HEK293 (cell line): Measurements from ENCODE around the gene DHRS12.

Experiments used
- CTCF ChIA-PET: fragments of 350-600 bp; formaldehyde crosslinking; extraction: SDS; loops from one replicate; lab custom pipeline; 2021; ENCODE audit warnings: antibody characterized with exemption; lab: Yijun Ruan, JAX
- POLR2A ChIA-PET: fragments of 300-600 bp; formaldehyde crosslinking; extraction: SDS; loops from one replicate; lab custom pipeline; 2020; ENCODE audit warnings: antibody characterized with exemption, inconsistent platforms; lab: Yijun Ruan, JAX
- H3K27ac ChIP-seq: fragments of 200-500 bp; sonication (Bioruptor generic); 2 replicates; pipeline ENCODE4 v1.5.1; 2014; ENCODE audit warnings: low read depth, low read length, control low read depth, inconsistent platforms; ENCODE audit errors: extremely low read depth
- H3K36me3 ChIP-seq, 2 experiments: fragments of 200-500 bp in 1 of 2; sonication (Bioruptor generic) in 1 of 2; 1 replicate in 1 of 2; 2 replicates in 1 of 2; pipeline ENCODE4 v1.5.1; 2014 to 2017; ENCODE audit warnings: inconsistent platforms in 2 of 2, low read length in 2 of 2; ENCODE audit not compliant: control insufficient read depth in 2 of 2, insufficient read depth in 1 of 2
- H3K4me1 ChIP-seq: fragments of 200-500 bp; sonication (Bioruptor generic); 2 replicates; pipeline ENCODE4 v1.5.1; 2014; ENCODE audit warnings: mild to moderate bottlenecking, low read length, inconsistent platforms; ENCODE audit not compliant: control insufficient read depth, insufficient read depth
- H3K4me3 ChIP-seq: 2 replicates; pipeline ENCODE4 v1.5.1; 2011; ENCODE audit warnings: low read depth, mild to moderate bottlenecking, control low read depth, low read length, moderate library complexity
- H3K9me3 ChIP-seq: fragments of 200-500 bp; sonication (Bioruptor generic); 2 replicates; pipeline ENCODE4 v1.5.1; 2014; ENCODE audit warnings: low read depth, low read length, inconsistent platforms; ENCODE audit not compliant: control insufficient read depth, insufficient read depth
- KLF7 ChIP-seq: fragments of 450-650 bp; formaldehyde crosslinking; IDR thresholded peaks from 2 replicates; pipeline ENCODE4 v1.5.1; 2016; ENCODE audit warnings: missing biosample characterization, missing genetic modification characterization, borderline replicate concordance
- KLF9 ChIP-seq: fragments of 450-650 bp; formaldehyde crosslinking; IDR thresholded peaks from 2 replicates; pipeline ENCODE4 v1.5.1; 2016; ENCODE audit warnings: missing biosample characterization, missing genetic modification characterization, low read depth
- PATZ1 ChIP-seq: fragments of 450-650 bp; formaldehyde crosslinking; IDR thresholded peaks from 2 replicates; pipeline ENCODE4 v1.5.1; 2016; ENCODE audit warnings: missing biosample characterization, missing genetic modification characterization
- WT1 ChIP-seq: fragments of 450-650 bp; formaldehyde crosslinking; IDR thresholded peaks from 2 replicates; pipeline ENCODE4 v1.5.1; 2016; ENCODE audit warnings: missing biosample characterization, missing genetic modification characterization
- ZBTB11 ChIP-seq: fragments of 450-650 bp; formaldehyde crosslinking; conservative IDR thresholded peaks from 2 replicates; pipeline ENCODE4 v1.5.1; 2016; ENCODE audit warnings: low read depth, missing biosample characterization, missing genetic modification characterization
- ZNF202 ChIP-seq: fragments of 450-650 bp; formaldehyde crosslinking; IDR thresholded peaks from 2 replicates; pipeline ENCODE4 v1.5.1; 2016; ENCODE audit warnings: missing biosample characterization, missing genetic modification characterization, borderline replicate concordance
- ZNF335 ChIP-seq: fragments of 450-650 bp; formaldehyde crosslinking; conservative IDR thresholded peaks from 2 replicates; pipeline ENCODE4 v1.5.1; 2016; ENCODE audit warnings: missing biosample characterization, missing genetic modification characterization
- ZNF660 ChIP-seq: fragments of 450-650 bp; IDR thresholded peaks from 2 replicates; pipeline ENCODE4 v1.5.1; 2018; ENCODE audit warnings: missing biosample characterization, mild to moderate bottlenecking, missing genetic modification characterization
- ZSCAN16 ChIP-seq: fragments of 450-650 bp; formaldehyde crosslinking; IDR thresholded peaks from 2 replicates; pipeline ENCODE4 v1.5.1; 2016; ENCODE audit warnings: missing biosample characterization, missing genetic modification characterization
- TF ChIP-seq, protein P1 (sequence below): fragments of 450-650 bp; formaldehyde crosslinking; IDR thresholded peaks from 2 replicates; pipeline ENCODE4 v1.5.1; 2016; ENCODE audit warnings: missing biosample characterization, missing genetic modification characterization
- TF ChIP-seq, protein P2 (sequence below): IDR thresholded peaks from 2 replicates; pipeline ENCODE4 v1.6.1; 2011; ENCODE audit warnings: mild to moderate bottlenecking, low read depth, low read length, borderline replicate concordance
- TF ChIP-seq, protein P3 (sequence below): fragments of 450-650 bp; formaldehyde crosslinking; IDR thresholded peaks from 2 replicates; pipeline ENCODE4 v1.5.1; 2016; ENCODE audit warnings: missing biosample characterization, missing genetic modification characterization
- TF ChIP-seq, protein P4 (sequence below): fragments of 450-650 bp; formaldehyde crosslinking; IDR thresholded peaks from 2 replicates; pipeline ENCODE4 v1.5.1; 2017; ENCODE audit warnings: missing biosample characterization, missing genetic modification characterization

DHRS12 gene

GRCh38 chr13:51794964-51795363 lies 9.0 kb downstream of the DHRS12 start:
- Histone ChIP-seq H3K4me3 (no peak overlapping the region), H3K4me1 (no peaks in the 10 kb centered on the region), H3K27ac (no peak overlapping the region), H3K9me3 (no peaks in the 10 kb centered on the region), H3K36me3 (no peaks in the 10 kb centered on the region)
- no peak for TF ChIP-seq ZSCAN16 (tag by site-specific recombination)
- ChIA-PET POLR2A (interaction anchor here (1.2 kb wide), 1 partner anchor 342 kb away, joined by 4 read pairs; the partner anchor contains the start of gene INTS6), CTCF (interaction anchor here (5.2 kb wide), 1 partner anchor 361 kb away, joined by 39 read pairs; no protein-coding TSS in a partner anchor)

DNA sequence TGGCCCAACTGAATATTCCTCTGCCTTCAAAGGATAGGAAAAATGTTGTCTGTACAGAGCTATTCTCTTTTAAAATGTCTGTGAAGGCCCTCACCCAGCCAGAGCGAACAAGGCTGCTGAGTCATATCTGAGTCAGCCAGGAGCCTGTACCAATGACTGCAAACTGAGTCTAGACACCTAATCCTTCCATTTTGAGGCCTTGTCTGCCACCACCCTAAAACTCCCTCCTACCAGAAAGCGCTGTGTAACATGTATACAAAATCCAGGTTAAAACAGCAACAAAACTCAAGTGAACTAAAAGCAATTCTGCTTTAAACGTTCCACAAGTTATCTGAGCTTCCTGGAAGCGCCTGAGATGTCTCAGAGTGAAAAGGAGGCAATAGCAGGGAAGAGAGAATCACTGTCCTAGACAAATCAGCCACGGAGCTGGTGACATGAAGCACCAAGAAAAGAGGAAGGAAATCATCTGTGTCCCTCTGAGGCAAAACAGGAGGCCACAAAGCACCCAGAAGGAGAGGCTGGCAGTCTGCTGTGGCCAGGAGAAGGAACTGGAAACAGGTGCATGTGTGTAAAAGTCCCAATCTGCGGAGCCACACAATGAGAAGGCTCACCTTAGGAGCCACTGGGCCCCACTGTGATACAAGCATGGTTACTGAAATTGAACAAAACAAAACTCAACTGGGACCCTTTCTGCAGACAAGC lies 10.2 kb downstream of the DHRS12 start:
- Histone ChIP-seq H3K36me3 (no peaks in the 10 kb centered on the region), H3K4me3 (no peak overlapping the region), H3K9me3 (no peaks in the 10 kb centered on the region), H3K4me1 (no peaks in the 10 kb centered on the region), H3K27ac (no peak overlapping the region)
- ChIA-PET POLR2A (interaction anchor here (1.4 kb wide), 1 partner anchor 341 kb away, joined by 7 read pairs; the partner anchor contains the start of gene INTS6), CTCF (interaction anchor here (0.7 kb wide), 1 partner anchor 22 kb away, joined by 3 read pairs; no protein-coding TSS in a partner anchor)
- no peak for TF ChIP-seq KLF7
- TF ChIP-seq, protein P1, sequence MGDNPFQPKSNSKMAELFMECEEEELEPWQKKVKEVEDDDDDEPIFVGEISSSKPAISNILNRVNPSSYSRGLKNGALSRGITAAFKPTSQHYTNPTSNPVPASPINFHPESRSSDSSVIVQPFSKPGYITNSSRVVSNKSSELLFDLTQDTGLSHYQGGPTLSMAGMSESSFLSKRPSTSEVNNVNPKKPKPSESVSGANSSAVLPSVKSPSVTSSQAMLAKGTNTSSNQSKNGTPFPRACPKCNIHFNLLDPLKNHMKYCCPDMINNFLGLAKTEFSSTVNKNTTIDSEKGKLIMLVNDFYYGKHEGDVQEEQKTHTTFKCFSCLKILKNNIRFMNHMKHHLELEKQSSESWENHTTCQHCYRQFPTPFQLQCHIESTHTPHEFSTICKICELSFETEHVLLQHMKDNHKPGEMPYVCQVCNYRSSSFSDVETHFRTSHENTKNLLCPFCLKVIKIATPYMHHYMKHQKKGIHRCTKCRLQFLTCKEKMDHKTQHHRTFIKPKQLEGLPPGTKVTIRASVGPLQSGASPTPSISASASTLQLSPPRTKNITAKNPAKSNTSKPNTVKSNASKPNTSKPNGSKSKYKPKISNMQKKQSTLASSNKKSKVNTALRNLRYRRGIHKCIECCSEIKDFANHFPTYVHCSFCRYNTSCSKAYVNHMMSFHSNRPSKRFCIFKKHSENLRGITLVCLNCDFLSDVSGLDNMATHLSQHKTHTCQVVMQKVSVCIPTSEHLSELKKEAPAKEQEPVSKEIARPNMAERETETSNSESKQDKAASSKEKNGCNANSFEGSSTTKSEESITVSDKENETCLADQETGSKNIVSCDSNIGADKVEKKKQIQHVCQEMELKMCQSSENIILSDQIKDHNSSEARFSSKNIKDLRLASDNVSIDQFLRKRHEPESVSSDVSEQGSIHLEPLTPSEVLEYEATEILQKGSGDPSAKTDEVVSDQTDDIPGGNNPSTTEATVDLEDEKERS = no peak
- TF ChIP-seq, protein P2, sequence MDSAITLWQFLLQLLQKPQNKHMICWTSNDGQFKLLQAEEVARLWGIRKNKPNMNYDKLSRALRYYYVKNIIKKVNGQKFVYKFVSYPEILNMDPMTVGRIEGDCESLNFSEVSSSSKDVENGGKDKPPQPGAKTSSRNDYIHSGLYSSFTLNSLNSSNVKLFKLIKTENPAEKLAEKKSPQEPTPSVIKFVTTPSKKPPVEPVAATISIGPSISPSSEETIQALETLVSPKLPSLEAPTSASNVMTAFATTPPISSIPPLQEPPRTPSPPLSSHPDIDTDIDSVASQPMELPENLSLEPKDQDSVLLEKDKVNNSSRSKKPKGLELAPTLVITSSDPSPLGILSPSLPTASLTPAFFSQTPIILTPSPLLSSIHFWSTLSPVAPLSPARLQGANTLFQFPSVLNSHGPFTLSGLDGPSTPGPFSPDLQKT = no peak
- TF ChIP-seq ZNF335 (tag by site-specific recombination) = 0 out of 2 replicates have a peak, but pooled peaks have one; percentile 29
- TF ChIP-seq, protein P3, sequence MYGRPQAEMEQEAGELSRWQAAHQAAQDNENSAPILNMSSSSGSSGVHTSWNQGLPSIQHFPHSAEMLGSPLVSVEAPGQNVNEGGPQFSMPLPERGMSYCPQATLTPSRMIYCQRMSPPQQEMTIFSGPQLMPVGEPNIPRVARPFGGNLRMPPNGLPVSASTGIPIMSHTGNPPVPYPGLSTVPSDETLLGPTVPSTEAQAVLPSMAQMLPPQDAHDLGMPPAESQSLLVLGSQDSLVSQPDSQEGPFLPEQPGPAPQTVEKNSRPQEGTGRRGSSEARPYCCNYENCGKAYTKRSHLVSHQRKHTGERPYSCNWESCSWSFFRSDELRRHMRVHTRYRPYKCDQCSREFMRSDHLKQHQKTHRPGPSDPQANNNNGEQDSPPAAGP (tag by site-specific recombination) = no peak
- TF ChIP-seq ZNF660 (tag by site-specific recombination) = 0 out of 2 replicates have a peak, but pooled peaks have one; percentile 28

DNA sequence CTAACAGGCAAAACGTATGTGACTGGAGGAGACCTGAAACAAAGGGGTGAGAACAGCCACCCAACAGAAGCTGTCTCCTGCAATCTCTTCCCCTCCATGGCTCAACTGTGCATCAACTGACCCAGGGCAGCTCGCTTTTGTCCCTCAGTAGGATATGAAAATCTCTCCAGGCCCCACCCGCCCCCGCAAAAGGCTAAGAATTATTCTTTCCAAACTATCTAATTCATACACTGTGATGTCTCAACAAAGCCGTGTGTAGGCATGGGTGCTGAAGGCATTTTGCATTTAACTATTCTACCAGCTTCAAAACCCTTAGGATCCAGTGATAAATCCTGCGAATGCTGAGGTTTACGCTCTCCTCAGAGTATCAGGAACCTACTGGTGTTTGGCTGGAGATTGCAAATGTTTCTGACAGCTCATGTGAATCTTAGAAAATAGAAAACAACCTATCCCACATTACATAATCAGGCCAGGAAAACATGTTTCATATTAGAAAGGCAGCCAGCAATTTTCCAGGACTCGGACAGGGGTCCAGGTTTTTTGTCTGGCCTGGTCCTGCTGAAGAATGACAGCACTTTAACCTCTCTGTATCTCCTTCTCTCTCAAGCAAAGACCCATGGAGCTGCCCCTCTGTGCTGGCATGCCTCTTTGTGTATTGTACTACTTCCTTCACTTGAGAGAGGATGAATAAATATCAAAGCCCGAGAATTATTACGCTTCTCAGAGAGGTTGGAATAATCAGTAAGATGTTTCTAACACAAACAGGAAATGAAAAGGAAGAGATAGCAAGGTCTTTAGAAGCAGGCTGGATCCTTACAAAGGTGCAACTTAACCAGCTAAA lies 17.3 kb downstream of the DHRS12 start:
- H3K27ac ChIP-seq = peak overlapping the region; percentile 22
- H3K9me3 ChIP-seq = no peaks in the 10 kb centered on the region
- CTCF ChIA-PET = interaction anchor here (0.6 to 2.7 kb wide), 2 partner anchors 11 to 1895 kb away, joined by 3 to 16 read pairs; no protein-coding TSS in a partner anchor
- H3K36me3 ChIP-seq = no peaks in the 10 kb centered on the region
- peaks cover 13% of the 10 kb centered on the region for H3K4me1 ChIP-seq
- no peak overlapping the region for H3K4me3 ChIP-seq
- POLR2A ChIA-PET = interaction anchor here (0.8 to 3.0 kb wide), 2 partner anchors 203 to 333 kb away, joined by 3 to 27 read pairs; partner anchors contain the start of gene INTS6
- TF ChIP-seq, protein P4, sequence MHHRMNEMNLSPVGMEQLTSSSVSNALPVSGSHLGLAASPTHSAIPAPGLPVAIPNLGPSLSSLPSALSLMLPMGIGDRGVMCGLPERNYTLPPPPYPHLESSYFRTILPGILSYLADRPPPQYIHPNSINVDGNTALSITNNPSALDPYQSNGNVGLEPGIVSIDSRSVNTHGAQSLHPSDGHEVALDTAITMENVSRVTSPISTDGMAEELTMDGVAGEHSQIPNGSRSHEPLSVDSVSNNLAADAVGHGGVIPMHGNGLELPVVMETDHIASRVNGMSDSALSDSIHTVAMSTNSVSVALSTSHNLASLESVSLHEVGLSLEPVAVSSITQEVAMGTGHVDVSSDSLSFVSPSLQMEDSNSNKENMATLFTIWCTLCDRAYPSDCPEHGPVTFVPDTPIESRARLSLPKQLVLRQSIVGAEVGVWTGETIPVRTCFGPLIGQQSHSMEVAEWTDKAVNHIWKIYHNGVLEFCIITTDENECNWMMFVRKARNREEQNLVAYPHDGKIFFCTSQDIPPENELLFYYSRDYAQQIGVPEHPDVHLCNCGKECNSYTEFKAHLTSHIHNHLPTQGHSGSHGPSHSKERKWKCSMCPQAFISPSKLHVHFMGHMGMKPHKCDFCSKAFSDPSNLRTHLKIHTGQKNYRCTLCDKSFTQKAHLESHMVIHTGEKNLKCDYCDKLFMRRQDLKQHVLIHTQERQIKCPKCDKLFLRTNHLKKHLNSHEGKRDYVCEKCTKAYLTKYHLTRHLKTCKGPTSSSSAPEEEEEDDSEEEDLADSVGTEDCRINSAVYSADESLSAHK = 0 out of 2 replicates have a peak, but pooled peaks have one; percentile 4
- TF ChIP-seq PATZ1 (tag by site-specific recombination) (no peak), ZBTB11 (tag by site-specific recombination) (no peak), ZNF202 (tag by site-specific recombination) (no peak), WT1 (tag by site-specific recombination) (no peak), KLF9 (tag by site-specific recombination) (no peak)
